GM12872 (cell line): ENCODE data around the gene STK17A.

Experiments
- TF ChIP-seq, protein P1 (sequence below): IDR thresholded peaks from 3 replicates; pipeline ENCODE4 v1.5.1; 2011; ENCODE audit warnings: low read depth, mild to moderate bottlenecking, low read length, moderate library complexity; ENCODE audit not compliant: insufficient read depth

Gene STK17A

DNA sequence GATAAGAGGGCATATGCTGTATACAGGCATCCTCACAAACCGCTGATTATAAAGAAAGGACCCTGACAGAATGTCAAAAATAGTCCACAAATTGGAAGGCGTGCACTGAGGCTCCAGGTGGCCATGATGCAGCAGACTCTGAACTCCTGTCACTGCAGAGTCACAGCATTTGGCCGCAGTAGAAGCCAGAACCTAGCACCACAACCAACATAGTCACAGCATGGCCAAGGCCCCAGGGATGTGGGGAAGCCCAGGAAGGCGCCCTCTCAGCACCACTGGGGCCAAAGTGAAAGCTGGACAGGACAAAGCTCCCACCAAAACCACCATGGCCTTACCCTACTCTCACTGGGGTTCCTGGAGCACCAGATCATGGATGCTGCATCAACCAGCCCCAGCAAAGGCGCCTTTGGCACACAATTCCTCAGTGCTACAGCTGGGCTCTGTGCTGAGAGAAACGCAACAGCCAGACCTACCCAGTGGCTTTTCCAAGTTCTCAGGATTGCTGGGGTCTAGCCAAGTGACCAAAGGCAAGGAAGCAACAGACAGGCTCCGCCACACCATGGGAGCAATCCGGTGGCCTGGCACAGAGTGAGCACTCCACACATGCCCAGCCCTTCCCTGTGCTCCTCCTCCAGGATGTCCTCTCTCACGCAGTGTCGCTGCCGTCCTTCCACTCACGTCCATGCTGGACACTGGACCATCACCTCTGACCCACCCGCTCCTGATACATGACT, 60.2 kb downstream of the STK17A start:
- TF ChIP-seq, protein P1, sequence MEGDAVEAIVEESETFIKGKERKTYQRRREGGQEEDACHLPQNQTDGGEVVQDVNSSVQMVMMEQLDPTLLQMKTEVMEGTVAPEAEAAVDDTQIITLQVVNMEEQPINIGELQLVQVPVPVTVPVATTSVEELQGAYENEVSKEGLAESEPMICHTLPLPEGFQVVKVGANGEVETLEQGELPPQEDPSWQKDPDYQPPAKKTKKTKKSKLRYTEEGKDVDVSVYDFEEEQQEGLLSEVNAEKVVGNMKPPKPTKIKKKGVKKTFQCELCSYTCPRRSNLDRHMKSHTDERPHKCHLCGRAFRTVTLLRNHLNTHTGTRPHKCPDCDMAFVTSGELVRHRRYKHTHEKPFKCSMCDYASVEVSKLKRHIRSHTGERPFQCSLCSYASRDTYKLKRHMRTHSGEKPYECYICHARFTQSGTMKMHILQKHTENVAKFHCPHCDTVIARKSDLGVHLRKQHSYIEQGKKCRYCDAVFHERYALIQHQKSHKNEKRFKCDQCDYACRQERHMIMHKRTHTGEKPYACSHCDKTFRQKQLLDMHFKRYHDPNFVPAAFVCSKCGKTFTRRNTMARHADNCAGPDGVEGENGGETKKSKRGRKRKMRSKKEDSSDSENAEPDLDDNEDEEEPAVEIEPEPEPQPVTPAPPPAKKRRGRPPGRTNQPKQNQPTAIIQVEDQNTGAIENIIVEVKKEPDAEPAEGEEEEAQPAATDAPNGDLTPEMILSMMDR: no peak

DNA sequence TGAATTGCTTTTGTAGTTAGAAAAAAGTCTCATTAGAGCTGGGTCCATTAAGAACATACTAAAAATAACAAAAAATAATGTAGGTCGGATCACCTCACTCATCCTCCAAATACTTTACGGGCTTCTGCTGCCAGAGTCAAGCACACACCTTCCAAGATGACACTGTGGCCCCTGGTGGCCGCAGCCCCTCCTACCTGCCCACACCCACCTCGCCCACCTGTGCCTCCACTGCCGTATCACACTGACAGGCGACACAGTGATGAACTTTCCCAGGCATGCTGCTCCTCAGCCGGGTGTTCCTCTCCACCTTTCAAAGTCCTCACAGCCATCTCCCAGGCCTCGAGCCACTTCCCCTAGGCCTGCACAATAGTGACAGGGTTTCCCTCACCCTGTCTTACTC, 60.9 kb downstream of the STK17A start:
- TF ChIP-seq, protein P1: no peak

DNA sequence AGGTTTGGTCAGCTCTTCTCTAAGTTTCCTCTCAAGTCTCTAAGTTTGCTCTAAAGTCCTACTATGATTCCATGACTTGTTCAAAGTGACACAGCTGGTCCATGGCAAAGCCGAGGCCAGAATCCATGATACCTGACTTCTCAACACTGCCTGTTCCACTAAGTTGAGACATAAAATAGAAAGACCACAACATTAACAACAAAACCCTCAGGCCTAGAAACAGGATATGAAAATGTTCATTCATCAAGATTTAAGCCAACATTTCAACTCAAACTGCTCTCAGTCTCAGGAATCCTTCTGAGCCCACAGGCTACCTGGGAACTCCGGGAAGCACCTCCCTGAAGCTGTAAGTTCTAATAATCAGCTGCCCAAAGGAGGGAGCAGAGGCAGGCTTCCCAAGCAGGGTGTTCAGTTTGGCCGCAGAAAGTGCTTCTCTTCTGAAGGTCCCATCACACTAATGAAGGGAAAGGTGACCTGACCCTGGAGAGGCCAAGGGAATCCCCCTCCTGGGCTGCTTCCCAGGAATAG, 62.9 kb downstream of the STK17A start:
- TF ChIP-seq, protein P1: no peak

DNA sequence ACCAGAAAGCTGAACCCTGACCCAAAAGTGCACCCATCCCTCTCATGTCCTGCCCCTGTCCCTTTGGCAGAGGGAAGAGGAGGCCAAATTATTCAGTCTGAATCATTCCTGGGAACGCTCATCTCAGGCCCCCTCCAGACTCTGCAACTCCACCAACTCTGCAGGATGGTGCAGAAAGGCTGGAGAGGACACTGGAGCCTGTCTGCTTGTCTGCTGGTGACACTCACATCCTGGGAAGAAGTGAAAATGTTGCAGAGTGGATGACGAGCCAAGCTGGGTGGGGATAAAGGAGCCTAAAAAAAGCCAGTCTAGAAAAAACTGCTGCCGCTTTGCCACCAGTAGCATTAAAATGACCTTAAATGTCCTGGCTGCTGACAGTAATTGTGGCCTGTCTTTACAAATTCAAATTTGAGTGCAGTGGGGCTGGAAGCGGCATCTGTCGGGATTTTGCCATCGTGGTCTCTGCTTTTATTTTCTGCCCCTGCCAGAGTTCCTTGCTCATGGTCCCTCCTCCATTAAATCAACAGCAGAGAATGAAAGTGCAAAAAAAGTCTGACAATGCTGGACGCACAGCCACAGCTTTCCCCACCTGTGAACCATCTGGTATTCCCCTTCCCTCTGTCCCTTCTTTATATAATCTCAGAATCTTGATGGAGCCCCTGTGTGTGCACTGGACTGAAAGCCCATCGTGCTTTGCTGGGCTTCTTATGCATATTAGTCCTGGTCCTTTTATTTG, 63.9 kb downstream of the STK17A start:
- TF ChIP-seq, protein P1: no peak

DNA sequence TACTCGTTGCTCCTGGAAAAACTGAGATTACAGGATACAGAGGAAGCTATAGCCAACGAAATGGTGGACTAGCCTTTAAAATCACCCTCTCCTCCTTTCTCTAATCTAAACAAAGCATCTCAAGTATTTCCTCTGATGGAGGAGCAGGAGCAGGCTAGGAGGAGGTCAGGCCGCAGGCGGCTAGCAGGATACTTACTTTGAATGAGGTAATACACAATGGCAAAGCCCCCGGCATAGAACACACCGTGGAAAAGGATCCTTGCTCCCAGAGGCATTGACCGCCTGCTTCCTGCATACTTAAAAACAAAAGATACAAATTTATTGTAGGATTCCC, 64.4 kb downstream of the STK17A start:
- TF ChIP-seq, protein P1: no peak

DNA sequence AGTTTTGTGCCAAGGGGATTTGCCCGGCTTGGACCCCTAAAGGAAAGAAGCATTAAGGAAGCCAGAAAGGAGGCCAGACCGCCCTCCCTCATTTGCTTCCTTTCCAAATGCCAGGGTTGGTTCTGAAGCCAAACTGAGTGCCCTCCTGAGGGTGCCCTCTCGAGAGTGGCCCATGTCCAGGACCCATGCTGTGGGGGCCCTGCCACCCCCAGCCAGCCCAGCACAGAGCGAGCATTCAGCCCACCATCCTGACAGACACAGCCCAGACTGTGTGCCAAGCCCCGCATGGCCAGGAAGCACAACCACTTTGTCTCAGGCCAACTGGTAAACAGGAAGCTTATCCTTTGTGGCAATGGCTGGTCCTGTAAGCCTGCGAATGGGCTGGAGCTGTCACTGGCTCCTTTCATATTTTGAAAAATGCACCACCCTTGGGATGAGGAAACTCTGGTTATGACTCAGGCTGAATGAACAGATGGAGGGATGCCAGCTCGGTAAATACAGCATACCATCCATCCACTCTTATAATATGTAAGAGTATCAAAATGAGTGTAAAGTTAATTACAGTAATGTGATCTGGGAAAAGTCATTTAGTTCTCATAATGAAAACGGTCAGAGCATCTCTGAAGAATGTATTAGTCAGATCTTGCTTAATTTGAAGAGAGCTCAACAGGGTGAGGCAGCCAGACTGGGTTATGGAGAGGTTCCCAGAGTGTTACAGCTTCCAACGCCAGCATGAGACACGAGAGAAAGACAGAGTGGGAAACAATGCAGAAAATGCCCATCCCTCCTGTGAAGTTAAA, 65.0 kb downstream of the STK17A start:
- TF ChIP-seq, protein P1: no peak
